Effector memory CD4-positive, alpha-beta T cell (primary cell): Measurements from ENCODE around the gene YRDC.

Source experiments
- DNase-seq, 3 donors: peaks; one replicate each; pipeline ENCODE4 v3.0.0-alpha.2; 2020
- H3K27ac ChIP-seq: 2 replicates; pipeline ENCODE4 v1.7.0; 2013; ENCODE audit warnings: mild to moderate bottlenecking, low read length, moderate library complexity; ENCODE audit not compliant: insufficient read depth, poor library complexity, severe bottlenecking
- H3K27me3 ChIP-seq: replicated peaks from 2 replicates; pipeline ENCODE4 v1.7.0; 2013; ENCODE audit warnings: mild to moderate bottlenecking, low read length; ENCODE audit not compliant: insufficient read depth, control insufficient read depth, poor library complexity, severe bottlenecking
- H3K36me3 ChIP-seq: 2 replicates; pipeline ENCODE4 v1.7.0; 2013; ENCODE audit warnings: mild to moderate bottlenecking, low read length, moderate library complexity; ENCODE audit not compliant: control insufficient read depth, insufficient read depth
- H3K4me1 ChIP-seq: 2 replicates; pipeline ENCODE4 v1.7.0; 2013; ENCODE audit warnings: low read length, mild to moderate bottlenecking; ENCODE audit not compliant: control insufficient read depth, insufficient read depth, poor library complexity, severe bottlenecking
- H3K4me3 ChIP-seq: 2 replicates; pipeline ENCODE4 v1.7.0; 2013; ENCODE audit warnings: low read length, low read depth, mild to moderate bottlenecking; ENCODE audit not compliant: insufficient read depth, poor library complexity, severe bottlenecking
- H3K9me3 ChIP-seq: 2 replicates; pipeline ENCODE4 v1.7.0; 2013; ENCODE audit warnings: mild to moderate bottlenecking, low read length, moderate library complexity; ENCODE audit not compliant: control insufficient read depth

Gene YRDC

DNA sequence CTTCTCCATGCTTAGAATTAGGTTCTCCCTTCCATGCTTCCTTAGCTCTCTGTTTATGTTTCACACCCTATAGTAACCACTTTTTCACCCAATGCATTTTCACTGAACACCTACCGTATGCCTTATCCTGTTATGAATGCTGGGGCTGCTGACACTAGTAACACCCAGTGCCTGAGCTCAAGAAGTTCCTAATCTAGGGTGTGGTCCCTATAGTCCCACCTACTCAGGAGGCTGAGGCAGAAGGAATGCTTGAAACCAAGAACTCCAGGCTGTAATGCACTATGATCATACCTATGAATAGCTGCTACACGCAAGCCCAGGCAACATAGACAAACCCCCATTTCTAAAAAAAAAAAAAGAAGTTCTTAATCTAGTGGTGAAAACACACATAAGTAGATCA lies 48.6 kb downstream of the YRDC start:
- DNase-seq, result no peak
- H3K4me1 ChIP-seq, result no peaks in the 10 kb centered on the region
- no peak overlapping the region for H3K4me3 ChIP-seq
- H3K9me3 ChIP-seq, result no peaks in the 10 kb centered on the region
- peaks cover 6% of the 10 kb centered on the region for H3K27me3 ChIP-seq
- H3K27ac ChIP-seq, result no peak overlapping the region
- H3K36me3 ChIP-seq, result no peaks in the 10 kb centered on the region

GRCh38 chr1:37755951-37756560 lies 52.0 kb downstream of the YRDC start:
- no peaks in the 10 kb centered on the region for H3K4me1 ChIP-seq

GRCh38 chr1:37755290-37755689 lies 52.7 kb downstream of the YRDC start:
- Histone ChIP-seq H3K4me3 (no peak overlapping the region), H3K4me1 (no peaks in the 10 kb centered on the region), H3K9me3 (no peaks in the 10 kb centered on the region), H3K36me3 (no peaks in the 10 kb centered on the region), H3K27ac (no peak overlapping the region), H3K27me3 (peaks cover 10% of the 10 kb centered on the region)
- DNase-seq, result no peak

More at GRCh38 chr1:37755951-37756560, 52.0 kb downstream of the YRDC start:
- H3K4me3 ChIP-seq, result no peak overlapping the region
- peaks cover 10% of the 10 kb centered on the region for H3K27me3 ChIP-seq
- no peaks in the 10 kb centered on the region for H3K36me3 ChIP-seq
- H3K27ac ChIP-seq, result no peak overlapping the region
- DNase-seq, result no peak
- H3K9me3 ChIP-seq, result no peaks in the 10 kb centered on the region

DNA sequence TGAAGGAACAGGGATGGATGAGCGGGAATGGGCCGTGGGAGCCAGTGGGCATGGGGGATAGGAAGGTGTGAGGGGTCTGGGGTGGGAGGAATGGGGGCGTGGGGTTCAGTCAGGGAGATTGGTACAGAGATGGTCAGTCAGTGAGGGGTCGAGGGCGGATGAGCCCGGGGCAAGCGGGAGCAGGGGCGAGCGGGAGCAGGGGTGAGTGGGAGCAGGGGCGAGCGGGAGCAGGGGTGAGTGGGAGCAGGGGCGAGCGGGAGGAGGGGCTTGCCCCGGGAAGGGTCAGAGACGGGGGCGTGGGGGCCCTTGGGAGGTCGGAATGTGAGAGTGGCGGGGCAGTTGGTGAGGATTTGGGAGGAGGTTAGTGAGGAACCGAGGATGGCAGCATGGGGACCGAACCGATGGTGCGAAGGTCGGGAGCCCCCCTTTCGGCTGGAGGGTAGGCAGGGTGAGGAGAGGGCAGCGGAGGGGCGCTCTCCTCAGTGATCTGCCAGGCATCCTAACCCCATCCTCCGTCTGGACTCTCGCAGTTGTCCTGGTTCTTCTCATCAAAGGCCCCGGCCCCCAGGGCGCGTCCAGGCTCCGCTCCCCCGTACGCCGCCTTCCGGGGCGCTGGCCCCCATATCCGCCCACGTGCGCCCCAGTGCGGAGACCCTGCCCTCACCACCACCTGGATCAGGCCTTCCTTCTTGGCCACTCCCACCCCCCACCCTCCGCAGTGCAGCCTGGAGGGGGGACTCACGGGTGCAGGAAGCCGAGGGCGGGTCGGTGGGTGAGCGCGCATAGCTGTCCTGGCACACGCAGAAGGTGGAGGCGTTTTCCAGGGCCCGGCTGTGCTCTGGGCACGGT lies 54.3 kb downstream of the YRDC start:
- Histone ChIP-seq H3K9me3 (no peaks in the 10 kb centered on the region), H3K4me1 (no peaks in the 10 kb centered on the region), H3K4me3 (no peak overlapping the region), H3K27me3 (peaks cover 10% of the 10 kb centered on the region), H3K36me3 (no peaks in the 10 kb centered on the region), H3K27ac (no peak overlapping the region)
- DNase-seq, result no peak
